B cell (primary cell): Measurements from ENCODE around the gene PNO1. TPM values are rescaled to one million over a fixed set of nuclear protein-coding genes. Genes with fewer than 3 reads are reported as not detected.

Experiments used
- ATAC-seq: fragments of 200-7000 bp; cut with Tn5 transposase; one replicate; pipeline ENCODE4 v1.10.0; 2021; ENCODE audit warnings: low read depth, mild to moderate bottlenecking, moderate number of reproducible peaks, moderate library complexity
- CTCF ChIA-PET: fragments of 350-600 bp; sonication (Branson Sonifier 250); formaldehyde crosslinking; loops from one replicate; lab custom pipeline; 2021; ENCODE audit warnings: antibody characterized with exemption, inconsistent platforms; lab: Charles Lee
- POLR2A ChIA-PET: fragments of 350-600 bp; sonication (Branson Sonifier 250); formaldehyde crosslinking; loops from one replicate; lab custom pipeline; 2021; ENCODE audit warnings: antibody characterized with exemption; lab: Charles Lee
- DNase-seq: peaks from one replicate; pipeline ENCODE4 v3.0.0; 2013
- H2AFZ ChIP-seq: 2 replicates; pipeline ENCODE4 v1.6.1; 2012; ENCODE audit warnings: mild to moderate bottlenecking, low read depth, low read length; ENCODE audit not compliant: insufficient read depth, poor library complexity, severe bottlenecking
- H3K27ac ChIP-seq, 2 donors: 1 replicate in 1 of 2; 2 replicates in 1 of 2; pipeline ENCODE4 v1.5.1; 2012 to 2013; ENCODE audit warnings: low read length in 2 of 2, mild to moderate bottlenecking in 2 of 2, moderate library complexity in 1 of 2
- H3K27me3 ChIP-seq, 4 experiments: fragments of 200-600 bp in 1 of 4; sonication (generic) in 1 of 4; replicated peaks in 1 of 4; 1 replicate in 2 of 4; 2 replicates in 2 of 4; pipeline versions ENCODE4 v1.6.1 to v1.7.0; 2013 to 2016; ENCODE audit warnings: low read length in 3 of 4, mild to moderate bottlenecking in 2 of 4, mixed read lengths in 1 of 4, moderate library complexity in 1 of 4; ENCODE audit not compliant: insufficient read depth in 4 of 4, control insufficient read depth in 3 of 4; ENCODE audit errors: control extremely low read depth in 1 of 4
- H3K36me3 ChIP-seq, 2 experiments: replicated peaks in 1 of 2; 1 replicate in 1 of 2; 2 replicates in 1 of 2; pipeline versions ENCODE4 v1.6.1 to v1.7.1; 2013; ENCODE audit warnings: low read length in 1 of 2; ENCODE audit not compliant: insufficient read depth in 2 of 2, control insufficient read depth in 1 of 2; ENCODE audit errors: control extremely low read depth in 1 of 2, extremely low read depth in 1 of 2
- H3K4me1 ChIP-seq, 2 donors: fragments of 200-600 bp in 1 of 2; sonication (generic) in 1 of 2; 1 replicate in 1 of 2; 2 replicates in 1 of 2; pipeline versions ENCODE4 v1.5.1 to v1.6.1; 2013 to 2017; ENCODE audit warnings: low read length in 2 of 2; ENCODE audit not compliant: control insufficient read depth in 2 of 2, insufficient read depth in 2 of 2
- H3K4me2 ChIP-seq: replicated peaks from 2 replicates; pipeline ENCODE3; 2012; ENCODE audit warnings: mild to moderate bottlenecking, low read depth, low read length; ENCODE audit not compliant: poor library complexity, severe bottlenecking
- H3K4me3 ChIP-seq, 5 experiments: fragments of 200-600 bp in 1 of 5; sonication (generic) in 1 of 5; 1 replicate in 3 of 5; 2 replicates in 2 of 5; pipeline versions ENCODE4 v1.5.1 to v1.7.0; 2011 to 2016; ENCODE audit warnings: low read length in 4 of 5, mild to moderate bottlenecking in 4 of 5, low read depth in 2 of 5, control low read depth in 1 of 5, moderate library complexity in 1 of 5; ENCODE audit not compliant: insufficient read depth in 1 of 5; ENCODE audit errors: control extremely low read depth in 1 of 5, extremely low read depth in 1 of 5
- H3K79me2 ChIP-seq: fragments of 200-600 bp; sonication (generic); one replicate; pipeline ENCODE4 v1.6.0; 2016; ENCODE audit warnings: low read length; ENCODE audit not compliant: control insufficient read depth, insufficient read depth
- H3K9ac ChIP-seq: fragments of 200-600 bp; sonication (generic); 2 replicates; pipeline ENCODE4 v1.6.1; 2017; ENCODE audit warnings: mild to moderate bottlenecking, low read length, moderate library complexity
- H3K9me3 ChIP-seq, 3 donors: one replicate each; pipeline versions ENCODE4 v1.6.1 to v1.7.1; 2013; ENCODE audit warnings: low read length in 2 of 3; ENCODE audit not compliant: control insufficient read depth in 2 of 3, insufficient read depth in 1 of 3; ENCODE audit errors: control extremely low read depth in 1 of 3
- H4K20me1 ChIP-seq: 2 replicates; pipeline ENCODE4 v1.6.0; 2012; ENCODE audit warnings: mild to moderate bottlenecking, low read length; ENCODE audit not compliant: insufficient read depth, control insufficient read depth, poor library complexity, severe bottlenecking
- H3K27ac Mint-ChIP-seq: one replicate; pipeline ENCODE4 v1.8.0; 2021; ENCODE audit warnings: mixed read lengths
- H3K27me3 Mint-ChIP-seq: one replicate; pipeline ENCODE4 v1.8.0; 2021; ENCODE audit warnings: mixed read lengths
- H3K4me1 Mint-ChIP-seq: one replicate; pipeline ENCODE4 v1.8.0; 2021; ENCODE audit warnings: mixed read lengths
- H3K4me3 Mint-ChIP-seq: one replicate; pipeline ENCODE4 v1.8.0; 2021; ENCODE audit warnings: mixed read lengths
- H3K9me3 Mint-ChIP-seq: one replicate; pipeline ENCODE4 v1.8.0; 2022; ENCODE audit warnings: mixed read lengths; ENCODE audit not compliant: insufficient read depth
- EZH2 ChIP-seq: IDR thresholded peaks from 2 replicates; pipeline ENCODE4 v1.6.1; 2012; ENCODE audit warnings: borderline replicate concordance, low read depth, mild to moderate bottlenecking, moderate library complexity, low read length; ENCODE audit not compliant: insufficient read depth, poor library complexity, severe bottlenecking
- WGBS: methylation state at CpG from one replicate; pipeline ENCODE4 v1.1.5; 2013; ENCODE audit warnings: missing lambda C conversion rate; ENCODE audit not compliant: insufficient coverage; 5-methylcytosine and 5-hydroxymethylcytosine counted together
- intact Hi-C: fragments of 100-400 bp; cut with micrococcal nuclease; formaldehyde crosslinking; loops from one replicate; pipeline ENCODE4 v1.10.0; 2022
- polyA plus RNA-seq: library from polyadenylated mRNA; depleted of rRNA; stranded (reverse); fragments of >200 nt; gene quantifications from 2 replicates; pipeline ENCODE4 v1.2.3, GENCODE V29; 2012
- total RNA-seq, 2 donors: library from RNA; stranded (reverse); fragments of 120-200 nt in 1 of 2; gene quantifications; 1 replicate in 1 of 2; 2 replicates in 1 of 2; pipeline versions ENCODE4 v1.2.3 to v1.2.4, GENCODE V29; 2013 to 2022
- TF ChIP-seq, protein P1 (sequence below): fragments of 200-600 bp; IDR thresholded peaks from one replicate; pipeline ENCODE4 v1.8.0; 2022; ENCODE audit warnings: antibody characterized with exemption, mild to moderate bottlenecking

PNO1 gene
- total and polyA plus RNA-seq, 2 donors (not counting 1 experiment from before 2014, with no cell fraction given) = 4.7 to 12.3 TPM

DNA sequence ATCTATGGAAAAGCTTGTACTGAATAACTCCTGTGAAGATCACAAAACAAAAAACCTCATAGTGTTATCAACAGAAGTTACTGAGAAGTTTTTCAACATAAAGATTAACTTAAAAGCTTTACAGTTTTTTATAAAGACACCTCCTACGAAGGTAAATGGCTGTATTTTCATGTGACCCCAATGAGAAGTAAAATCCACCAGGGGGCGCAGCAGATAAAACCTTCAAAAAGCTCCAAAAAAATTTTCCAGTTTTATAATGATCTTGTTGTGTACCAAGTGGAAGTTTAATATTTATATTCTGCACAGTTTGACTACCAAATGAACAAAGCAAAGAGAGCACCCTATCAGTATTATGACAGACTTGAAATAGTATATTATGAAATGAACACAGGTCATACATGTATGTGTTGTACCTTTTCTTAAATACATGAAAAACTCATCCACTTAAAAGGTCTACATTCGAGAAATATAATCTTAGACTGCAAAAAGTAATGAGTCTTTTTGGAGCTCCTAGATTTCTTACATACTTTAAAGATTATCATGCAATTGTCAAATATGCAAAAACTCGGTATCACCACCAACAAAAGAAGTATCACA, 38.5 kb downstream of the PNO1 start:
- peaks cover 3 to 24% of the 10 kb centered on the region in 2 donors for H3K4me1 ChIP-seq
- no peaks in the 10 kb centered on the region for H3K9me3 ChIP-seq
- intact Hi-C loops = loop anchor here (1.0 to 5.0 kb wide), 4 partner anchors 55 to 245 kb away; no protein-coding TSS in a partner anchor
- H3K9me3 Mint-ChIP-seq = no peaks in the 10 kb centered on the region
- POLR2A ChIA-PET = interaction anchor here (1.0 kb wide), 1 partner anchor 56 kb away, joined by 5 read pairs; no protein-coding TSS in a partner anchor
- H3K9ac ChIP-seq = no peak overlapping the region
- H3K36me3 ChIP-seq = no peaks in the 10 kb centered on the region
- no peak overlapping the region for H3K4me3 ChIP-seq
- ATAC-seq = peak; percentile 41
- H3K4me1 Mint-ChIP-seq = peaks cover 56% of the 10 kb centered on the region
- peaks cover 89% of the 10 kb centered on the region for H3K79me2 ChIP-seq
- H3K4me3 Mint-ChIP-seq = no peak overlapping the region
- peak overlapping the region in 1 of 2 donors; percentile 39 for H3K27ac ChIP-seq
- no peak overlapping the region for H3K27ac Mint-ChIP-seq
- no peak overlapping the region for H3K4me2 ChIP-seq
- H2AFZ ChIP-seq = no peak overlapping the region
- no peaks in the 10 kb centered on the region for H3K27me3 ChIP-seq
- CTCF ChIA-PET = interaction anchor here (0.6 to 6.5 kb wide), 54 partner anchors 8 to 747 kb away, joined by 3 to 103 read pairs (median 5); partner anchors contain the start of genes CNRIP1 and PPP3R1
- TF ChIP-seq, protein P1, sequence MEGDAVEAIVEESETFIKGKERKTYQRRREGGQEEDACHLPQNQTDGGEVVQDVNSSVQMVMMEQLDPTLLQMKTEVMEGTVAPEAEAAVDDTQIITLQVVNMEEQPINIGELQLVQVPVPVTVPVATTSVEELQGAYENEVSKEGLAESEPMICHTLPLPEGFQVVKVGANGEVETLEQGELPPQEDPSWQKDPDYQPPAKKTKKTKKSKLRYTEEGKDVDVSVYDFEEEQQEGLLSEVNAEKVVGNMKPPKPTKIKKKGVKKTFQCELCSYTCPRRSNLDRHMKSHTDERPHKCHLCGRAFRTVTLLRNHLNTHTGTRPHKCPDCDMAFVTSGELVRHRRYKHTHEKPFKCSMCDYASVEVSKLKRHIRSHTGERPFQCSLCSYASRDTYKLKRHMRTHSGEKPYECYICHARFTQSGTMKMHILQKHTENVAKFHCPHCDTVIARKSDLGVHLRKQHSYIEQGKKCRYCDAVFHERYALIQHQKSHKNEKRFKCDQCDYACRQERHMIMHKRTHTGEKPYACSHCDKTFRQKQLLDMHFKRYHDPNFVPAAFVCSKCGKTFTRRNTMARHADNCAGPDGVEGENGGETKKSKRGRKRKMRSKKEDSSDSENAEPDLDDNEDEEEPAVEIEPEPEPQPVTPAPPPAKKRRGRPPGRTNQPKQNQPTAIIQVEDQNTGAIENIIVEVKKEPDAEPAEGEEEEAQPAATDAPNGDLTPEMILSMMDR = peak; percentile 95
- no peak for TF ChIP-seq EZH2
- H3K27me3 Mint-ChIP-seq = no peaks in the 10 kb centered on the region
- no CpG with 5 or more reads among the region's 4 CpGs for WGBS
- DNase-seq = peak; percentile 66
- H4K20me1 ChIP-seq = peaks cover 30% of the 10 kb centered on the region

GRCh38 chr2:68200157-68200787, 42.6 kb downstream of the PNO1 start:
- no peaks in the 10 kb centered on the region for H3K27me3 ChIP-seq
- peaks cover 14% of the 10 kb centered on the region for H4K20me1 ChIP-seq
- no peak for ATAC-seq
- no peak overlapping the region for H3K4me3 ChIP-seq
- no peaks in the 10 kb centered on the region for H3K9me3 ChIP-seq
- peaks cover 87% of the 10 kb centered on the region for H3K79me2 ChIP-seq
- no peak overlapping the region for H3K9ac ChIP-seq
- H3K36me3 ChIP-seq = no peaks in the 10 kb centered on the region
- no peaks in the 10 kb centered on the region for H3K27me3 Mint-ChIP-seq
- peak overlapping the region; percentile 18 for H3K4me3 Mint-ChIP-seq
- no peaks in the 10 kb centered on the region for H3K9me3 Mint-ChIP-seq
- DNase-seq = peak; percentile 33
- intact Hi-C loops = loop anchor here (5.0 kb wide), 1 partner anchor 43 kb away; the partner anchor contains the start of gene PNO1
- peak overlapping the region; percentile 62 for H3K27ac Mint-ChIP-seq
- POLR2A ChIA-PET = no interaction called here
- CTCF ChIA-PET = interaction anchor here (0.7 to 2.0 kb wide), 4 partner anchors 15 to 241 kb away, joined by 3 to 6 read pairs (median 6); no protein-coding TSS in a partner anchor
- TF ChIP-seq EZH2 = no peak
- TF ChIP-seq, protein P1 = no peak
- peak overlapping the region; percentile 4 for H3K4me2 ChIP-seq
- H2AFZ ChIP-seq = no peak overlapping the region
- peaks cover 5 to 35% of the 10 kb centered on the region in 2 donors for H3K4me1 ChIP-seq
- 40% methylated on average over 1 of the region's 4 CpGs for WGBS
- peaks cover 60% of the 10 kb centered on the region for H3K4me1 Mint-ChIP-seq
- H3K27ac ChIP-seq = peak overlapping the region in 1 of 2 donors; percentile 64
